IPS DF 4.7 (cell line): ENCODE measurements around the gene ADGRV1.
"Not testable (repeated sequence)": the region's sequence is repeated elsewhere in the genome, so short reads cannot be mapped to it uniquely, and the experiment has no call there.

Experiments used
- DNase-seq: peaks from one replicate; pipeline ENCODE4 v3.0.0-alpha.2; 2013; ENCODE audit warnings: low spot score; ENCODE audit errors: extremely low read depth

Gene ADGRV1

DNA sequence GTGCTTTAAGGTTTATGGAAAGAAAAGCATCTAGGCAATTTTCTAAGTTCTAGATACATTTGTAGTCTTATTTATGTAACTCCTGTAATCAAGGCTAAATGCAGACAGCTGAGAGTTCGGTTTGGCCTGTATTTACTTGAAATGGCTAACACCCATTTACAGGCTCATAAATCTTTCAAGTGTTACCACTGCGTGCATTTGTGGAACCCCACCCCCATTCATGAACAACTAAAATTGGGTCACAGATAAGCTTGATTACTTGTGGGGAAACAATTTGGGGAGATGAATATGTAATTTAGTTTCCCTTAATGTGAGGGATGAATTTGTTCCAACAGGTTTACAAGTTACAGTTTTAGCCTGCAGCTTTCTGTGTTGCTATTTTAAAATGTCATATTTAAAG, 463.9 kb downstream of the ADGRV1 start:
- no peak for DNase-seq

DNA sequence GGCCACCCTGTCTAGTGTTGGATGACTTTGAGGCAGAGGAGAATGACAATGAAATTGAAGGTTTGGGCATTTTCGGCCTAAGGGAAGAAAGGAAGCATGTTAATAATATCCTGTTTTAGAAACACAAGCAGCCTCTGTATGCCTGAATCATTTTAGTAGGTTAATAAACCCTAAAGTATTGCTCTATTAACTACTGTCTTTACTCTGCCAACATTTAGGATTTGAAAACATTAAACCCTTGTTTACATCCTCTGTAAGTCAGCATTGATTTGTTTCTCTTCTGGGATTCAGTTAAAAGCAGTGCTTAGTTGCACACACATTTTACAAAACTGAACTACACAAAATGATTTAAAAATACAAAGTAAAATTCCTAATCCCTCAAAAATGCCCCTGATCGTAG, 465.6 kb downstream of the ADGRV1 start:
- no peak for DNase-seq

DNA sequence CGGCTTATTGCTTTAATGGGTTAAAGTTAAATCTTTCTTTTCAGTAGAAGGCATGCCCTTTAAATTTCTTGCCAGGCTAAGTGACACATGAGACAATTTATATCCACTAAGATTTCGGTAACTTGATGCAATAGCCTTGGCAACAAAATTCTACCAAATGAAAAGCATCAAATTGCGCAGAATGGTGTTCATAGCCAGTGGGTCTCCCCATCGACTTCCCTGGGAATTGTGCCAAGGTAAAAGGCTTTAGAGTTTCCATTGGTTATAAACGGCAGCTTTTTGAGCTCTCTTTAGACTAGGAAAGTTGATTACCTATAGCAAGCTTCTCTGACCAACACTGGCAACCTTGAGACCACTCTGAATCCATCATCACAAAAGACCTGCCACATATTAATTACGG, 466.1 kb downstream of the ADGRV1 start:
- no peak for DNase-seq

DNA sequence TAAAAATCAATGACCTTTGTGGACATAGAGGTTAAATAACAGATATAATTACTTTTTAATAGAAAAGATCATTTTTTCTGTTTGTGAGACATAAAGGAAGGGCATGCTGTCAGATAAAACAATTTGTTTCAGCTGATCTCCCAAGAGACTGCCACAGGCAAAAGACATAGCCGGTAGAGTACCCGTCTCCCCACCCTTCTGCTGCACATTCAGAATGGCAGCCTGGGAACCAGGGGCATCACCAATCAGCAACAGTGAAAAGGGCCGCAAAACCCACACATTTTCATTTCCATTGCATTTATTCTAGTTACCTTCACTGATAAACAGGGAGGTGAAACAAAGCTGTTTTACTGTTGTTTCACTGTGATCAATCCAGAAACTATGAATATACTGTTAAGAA, 466.9 kb downstream of the ADGRV1 start:
- DNase-seq = no peak

DNA sequence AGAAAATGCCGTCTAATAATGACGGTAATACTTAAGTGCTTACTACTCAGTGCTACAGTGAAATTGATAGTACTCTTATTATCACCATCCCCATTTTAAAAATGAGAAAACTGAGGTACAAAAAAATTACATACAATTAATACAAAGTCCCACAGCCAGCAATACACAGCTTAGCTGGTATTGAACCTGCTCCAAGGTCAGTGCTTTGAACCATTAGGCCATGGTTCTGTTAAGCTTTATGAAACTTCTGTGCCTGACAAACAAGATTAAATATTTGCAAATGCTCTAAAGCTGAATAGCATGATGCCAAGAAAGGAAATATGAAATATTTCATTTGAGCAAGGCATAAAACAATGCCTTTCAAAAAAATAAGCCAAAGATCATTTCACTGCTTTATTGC, 467.4 kb downstream of the ADGRV1 start:
- no peak for DNase-seq

DNA sequence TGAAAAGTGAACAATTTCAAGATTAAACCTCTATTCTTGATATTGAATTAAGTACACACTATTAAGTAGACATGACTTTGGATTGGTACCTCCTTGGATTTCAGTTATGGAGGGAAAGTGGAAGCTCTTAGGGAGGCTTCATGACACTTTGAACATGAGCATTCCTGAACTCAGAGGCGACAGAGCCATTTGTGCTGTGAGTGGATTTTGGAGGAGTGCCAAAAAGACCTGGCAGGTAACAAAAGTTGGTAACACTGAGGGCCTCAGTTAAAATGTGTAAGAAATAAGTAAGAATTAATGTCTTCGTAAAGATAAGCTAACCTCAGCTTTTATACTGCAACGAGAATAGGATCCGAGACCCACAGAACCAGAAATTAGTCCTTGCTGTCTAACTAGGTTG, 467.9 kb downstream of the ADGRV1 start:
- DNase-seq = no peak

DNA sequence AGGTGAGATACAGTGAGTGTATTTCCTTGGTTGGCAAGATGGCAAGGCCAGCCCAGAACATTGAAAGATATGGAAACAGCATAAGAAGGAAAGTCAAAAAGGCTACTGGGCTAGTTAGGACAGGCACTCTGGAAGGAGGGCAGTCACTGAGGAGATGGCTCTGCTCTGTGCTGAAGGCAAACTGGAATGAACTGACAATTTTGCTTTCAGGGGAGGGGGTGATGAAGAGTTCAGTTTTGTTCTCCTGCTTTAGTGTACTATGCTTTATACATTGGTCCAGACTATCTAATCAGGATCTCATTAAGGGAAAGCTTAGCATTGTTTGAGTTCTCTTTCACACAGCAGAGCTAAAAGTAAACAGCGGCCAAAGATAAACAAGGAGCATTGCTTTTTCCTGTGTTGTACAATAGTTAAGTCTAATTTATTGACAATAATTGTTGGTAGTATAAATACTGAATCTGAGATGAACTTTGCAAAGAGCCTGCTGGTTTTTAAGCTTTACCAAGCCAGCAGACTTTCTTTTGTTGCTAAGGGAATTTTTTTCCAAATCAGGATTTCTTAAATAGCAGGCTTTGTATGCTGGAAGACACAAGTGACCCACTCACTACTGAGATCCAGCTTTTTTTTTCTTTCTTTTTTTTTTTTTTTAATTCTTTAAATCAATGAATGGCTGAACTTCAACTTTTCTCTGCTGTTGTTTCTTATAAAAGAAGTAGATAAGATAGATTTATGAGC, 469.0 kb downstream of the ADGRV1 start:
- no peak for DNase-seq

DNA sequence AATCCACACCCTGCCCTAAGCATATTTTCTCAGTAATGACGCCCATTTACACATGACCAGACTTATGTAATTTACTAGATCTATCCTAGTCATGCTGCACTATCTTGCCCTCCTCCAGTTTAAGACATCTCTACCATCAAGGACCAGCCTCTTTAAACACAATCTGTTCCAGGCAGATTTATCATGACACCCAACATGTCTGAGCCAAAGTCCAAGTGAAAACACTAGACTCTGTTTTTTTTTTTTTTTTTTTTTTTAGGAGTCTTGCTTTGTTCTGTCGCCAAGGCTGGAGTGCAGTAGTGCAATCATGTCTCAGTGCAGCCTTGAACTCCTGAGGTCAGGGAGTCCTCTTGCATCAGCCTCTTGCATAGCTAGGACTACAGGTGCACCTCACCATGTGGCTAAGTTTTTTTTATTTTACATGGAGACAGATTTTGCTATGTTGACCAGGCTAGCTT, 469.9 kb downstream of the ADGRV1 start:
- no peak for DNase-seq

DNA sequence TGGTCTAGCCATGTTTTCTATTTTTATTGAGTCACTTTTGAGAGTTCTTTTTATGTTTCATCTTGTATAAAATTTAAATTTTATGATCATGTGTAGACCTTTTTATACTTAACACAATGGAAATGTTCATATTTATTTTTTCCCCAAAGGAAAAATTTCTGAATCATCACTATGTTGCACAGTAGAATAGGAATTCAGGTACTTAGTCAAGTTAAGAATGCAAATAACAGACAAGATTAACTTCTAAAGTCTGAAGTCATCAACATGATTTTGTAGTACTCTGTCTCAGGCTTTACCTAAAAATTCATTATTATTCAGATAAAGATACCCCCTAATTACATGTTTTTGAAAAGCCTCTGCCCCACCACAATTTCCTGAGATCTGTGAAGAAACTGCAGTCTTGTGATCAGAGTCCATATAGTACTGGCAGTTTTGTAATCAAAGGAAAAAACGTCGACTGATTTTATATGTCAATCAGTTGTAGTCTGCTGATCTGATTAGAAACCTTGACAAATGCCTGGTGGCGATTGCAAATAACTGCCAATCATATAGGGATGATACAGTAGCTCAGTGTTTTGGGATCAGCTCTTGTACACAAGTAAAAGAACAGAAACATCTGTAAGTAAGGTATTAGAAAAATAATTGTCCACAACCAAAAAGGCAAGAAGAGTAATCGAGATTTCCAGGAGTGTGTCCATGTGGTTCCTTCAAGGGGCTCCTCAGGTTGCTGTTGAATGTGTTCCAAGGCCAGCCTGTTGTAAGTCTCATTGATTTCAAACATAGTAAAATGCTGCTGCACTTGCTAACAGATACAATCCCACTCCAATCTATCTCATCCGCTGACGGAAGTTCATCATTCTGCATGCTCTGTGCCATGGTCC, 472.2 kb downstream of the ADGRV1 start:
- DNase-seq = no peak

DNA sequence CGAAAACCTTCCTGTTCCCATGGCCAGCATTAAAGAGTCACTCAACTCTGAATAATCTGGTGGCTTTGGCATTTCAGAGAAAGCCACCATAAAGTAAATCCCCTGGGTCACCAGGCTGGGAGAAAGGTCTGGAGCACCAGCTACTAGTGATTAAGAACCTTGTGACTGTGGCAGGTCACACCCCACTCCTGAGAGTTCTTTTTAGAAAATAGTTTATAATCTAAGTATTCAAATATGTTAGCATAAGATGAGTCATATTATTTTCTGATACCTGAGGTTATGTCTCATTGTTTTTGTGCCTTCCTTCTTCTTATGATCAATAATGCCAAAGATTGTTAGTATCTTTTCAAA, 472.8 kb downstream of the ADGRV1 start:
- no peak for DNase-seq

DNA sequence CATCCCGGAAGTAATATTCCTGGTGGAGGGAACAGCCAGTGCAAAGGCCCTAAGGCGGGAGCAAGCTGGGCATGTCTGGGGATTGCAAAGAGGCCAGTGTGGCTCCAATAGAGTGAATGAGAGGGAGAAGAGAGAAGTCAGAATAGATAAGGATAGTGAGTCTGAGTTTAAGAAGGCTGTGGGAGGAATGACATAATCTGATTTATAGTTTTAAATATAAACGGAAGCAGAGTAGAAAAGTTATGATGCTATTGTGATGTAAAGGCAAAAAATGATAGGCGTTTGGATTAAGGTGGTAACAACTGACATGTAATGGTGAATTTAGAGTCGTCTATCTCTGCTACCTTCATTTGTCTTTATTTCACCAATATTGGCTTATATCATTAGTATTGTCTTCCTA, 473.5 kb downstream of the ADGRV1 start:
- no peak for DNase-seq

DNA sequence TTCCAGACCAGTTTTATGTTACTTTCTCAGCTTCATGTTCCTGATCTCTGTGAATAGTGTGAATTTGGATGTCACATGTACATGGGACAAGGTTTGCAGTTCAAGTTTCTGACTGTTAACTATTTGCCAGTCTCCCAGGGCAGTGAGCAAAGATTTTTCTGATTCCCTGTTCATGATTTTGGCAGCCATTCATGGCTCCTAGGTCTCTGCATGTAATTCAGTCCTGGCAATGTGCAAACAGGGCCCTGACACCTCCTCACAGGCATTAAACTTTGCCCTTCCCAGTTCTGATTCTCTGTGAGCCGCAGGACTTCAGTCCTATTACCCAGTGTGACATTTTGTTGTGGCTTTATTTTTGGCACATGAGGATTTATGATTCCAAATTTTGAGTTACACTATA, 474.8 kb downstream of the ADGRV1 start:
- DNase-seq = no peak

DNA sequence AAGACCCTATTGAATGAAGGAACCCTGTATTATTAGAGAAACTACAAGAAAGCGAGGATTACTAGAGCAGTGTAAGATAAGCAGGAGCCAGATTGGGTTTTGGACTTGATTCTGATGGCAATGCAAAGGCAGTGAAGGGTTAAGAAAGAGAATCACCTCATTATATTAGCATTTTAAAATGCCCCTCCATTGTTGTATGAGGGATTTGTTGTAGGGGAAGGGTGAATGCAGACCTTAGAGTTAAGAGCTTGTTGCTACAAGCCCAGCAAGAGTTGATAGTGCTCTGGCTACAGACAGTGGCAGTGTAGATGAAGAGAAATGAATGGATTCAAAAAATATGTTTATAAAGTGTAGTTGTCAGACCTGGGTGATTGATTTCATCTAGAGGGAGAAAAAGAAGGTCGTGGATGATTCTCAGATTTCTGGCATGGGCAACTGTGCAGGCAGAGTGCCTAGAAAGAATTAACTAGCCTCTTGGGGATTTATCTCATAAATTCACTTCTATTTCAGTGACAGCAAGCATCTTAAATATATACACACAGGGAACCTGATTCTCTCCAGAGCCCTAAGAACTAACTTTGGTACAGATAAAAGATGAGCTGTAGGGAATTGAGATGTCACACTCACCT, 479.7 kb downstream of the ADGRV1 start:
- DNase-seq = no peak

DNA sequence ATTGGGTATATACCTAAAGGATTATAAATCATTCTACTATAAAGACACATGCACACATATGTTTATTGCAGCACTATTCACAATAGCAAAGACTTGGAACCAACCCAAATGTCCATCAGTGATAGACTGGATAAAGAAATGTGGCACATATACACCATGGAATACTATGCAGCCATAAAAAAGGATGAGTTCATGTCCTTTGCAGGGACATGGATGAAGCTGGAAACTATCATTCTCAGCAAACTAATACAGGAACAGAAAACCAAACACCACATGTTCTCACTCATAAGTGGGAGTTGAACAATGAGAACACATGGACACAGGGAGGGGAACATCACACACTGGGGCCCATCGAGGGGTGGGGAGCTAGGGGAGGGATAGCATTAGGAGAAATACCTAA, 482.5 kb downstream of the ADGRV1 start:
- not testable (repeated sequence) for DNase-seq

DNA sequence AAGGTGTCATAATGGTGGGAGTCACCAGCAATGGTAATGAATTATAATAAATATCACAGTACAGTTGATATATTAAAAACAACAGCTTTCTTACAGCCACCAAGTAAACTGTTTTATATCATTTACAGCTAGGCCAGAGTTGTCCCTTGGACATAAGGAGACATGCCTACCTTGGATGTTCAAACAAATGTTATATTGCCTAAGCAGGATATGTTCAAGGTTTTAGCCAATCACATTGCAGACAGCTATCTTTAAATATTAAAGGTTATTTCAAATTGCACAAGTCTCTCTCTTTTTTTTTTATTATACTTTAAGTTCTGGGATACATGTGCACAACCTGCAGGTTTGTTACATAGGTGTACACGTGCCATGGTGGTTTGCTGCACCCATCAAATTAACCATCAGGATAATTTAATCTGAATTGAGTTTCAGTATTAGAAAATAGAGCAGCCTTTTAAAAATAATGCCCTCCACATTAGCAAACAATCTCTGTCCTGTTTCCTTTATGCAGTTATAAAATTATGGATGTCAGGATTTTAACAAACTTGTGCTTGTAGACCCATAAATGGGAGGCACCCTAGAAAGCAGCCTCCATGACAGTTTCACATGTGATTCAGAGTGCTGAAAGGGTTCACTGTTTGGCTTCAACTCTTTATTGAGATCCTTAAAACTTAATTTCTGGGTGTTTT, 483.8 kb downstream of the ADGRV1 start:
- no peak for DNase-seq

DNA sequence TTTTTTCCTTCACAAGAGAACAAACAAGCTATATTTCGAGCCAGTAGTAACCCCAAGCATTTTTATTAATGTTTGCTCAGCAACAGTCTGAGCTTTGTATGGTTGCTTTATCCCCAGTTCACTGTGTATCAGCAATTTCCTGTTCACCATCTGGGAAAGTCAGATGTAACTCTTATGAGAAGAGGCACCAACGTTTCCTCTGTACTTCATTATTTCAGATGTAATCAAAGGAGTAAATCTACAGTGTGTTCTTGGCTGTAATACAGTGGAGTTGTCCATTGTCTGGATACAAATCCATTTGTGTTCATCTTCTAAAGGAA, 484.3 kb downstream of the ADGRV1 start:
- no peak for DNase-seq

DNA sequence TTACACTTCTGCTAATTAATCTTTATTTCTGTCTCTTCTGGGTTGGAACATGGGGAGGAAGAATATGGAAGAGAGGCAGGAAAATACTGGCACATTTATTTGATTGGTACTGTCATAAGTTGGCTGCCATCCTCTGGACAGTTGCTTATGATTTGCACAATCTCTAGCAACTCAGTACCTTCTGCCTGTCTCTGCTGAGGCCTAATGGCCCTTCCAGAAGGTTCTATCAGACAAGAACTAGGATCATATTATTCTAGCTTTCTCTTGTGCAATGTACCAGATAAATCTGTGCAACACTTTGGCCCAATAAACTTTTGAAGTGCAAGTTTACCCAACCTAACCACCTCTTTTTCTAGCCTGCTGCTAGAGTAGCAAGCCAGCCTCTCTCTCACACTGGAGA, 489.5 kb downstream of the ADGRV1 start:
- DNase-seq = no peak

DNA sequence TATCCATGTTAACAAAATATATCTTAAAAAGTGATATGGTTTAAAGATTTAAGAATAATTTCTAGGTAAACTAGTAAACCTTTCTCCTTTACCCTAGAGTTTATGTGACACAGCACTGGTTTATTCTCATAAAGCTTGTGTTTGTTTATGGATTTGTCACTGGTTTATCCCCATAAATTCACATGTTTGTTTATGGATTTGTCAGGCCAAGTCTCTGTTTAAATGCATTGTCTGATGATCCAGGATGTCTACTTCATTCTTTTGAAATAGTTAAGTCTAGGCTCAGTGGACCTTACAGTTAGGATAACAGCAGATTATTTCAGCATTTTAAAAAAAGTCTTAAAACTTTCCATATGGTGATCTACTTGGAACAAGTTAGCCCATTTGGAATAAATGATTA, 490.5 kb downstream of the ADGRV1 start:
- no peak for DNase-seq

DNA sequence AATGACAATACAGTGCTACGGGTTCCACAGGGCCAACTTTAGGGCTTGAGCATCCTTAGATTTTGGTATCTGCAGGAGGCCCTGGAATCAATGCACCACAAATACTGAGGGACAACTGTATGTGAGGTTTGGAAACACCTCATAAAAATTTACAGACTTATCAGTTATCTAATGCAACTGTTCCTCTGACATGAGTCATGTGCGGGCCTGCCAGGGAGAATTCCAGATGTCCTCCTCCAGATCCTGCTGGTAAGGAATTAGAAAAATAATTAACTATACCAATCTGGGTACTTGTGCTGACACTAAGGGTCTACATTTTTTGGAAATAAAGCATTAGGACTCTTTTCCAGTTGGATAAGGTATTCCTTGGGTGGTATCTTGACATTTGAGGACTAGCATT, 491.2 kb downstream of the ADGRV1 start:
- DNase-seq = no peak

DNA sequence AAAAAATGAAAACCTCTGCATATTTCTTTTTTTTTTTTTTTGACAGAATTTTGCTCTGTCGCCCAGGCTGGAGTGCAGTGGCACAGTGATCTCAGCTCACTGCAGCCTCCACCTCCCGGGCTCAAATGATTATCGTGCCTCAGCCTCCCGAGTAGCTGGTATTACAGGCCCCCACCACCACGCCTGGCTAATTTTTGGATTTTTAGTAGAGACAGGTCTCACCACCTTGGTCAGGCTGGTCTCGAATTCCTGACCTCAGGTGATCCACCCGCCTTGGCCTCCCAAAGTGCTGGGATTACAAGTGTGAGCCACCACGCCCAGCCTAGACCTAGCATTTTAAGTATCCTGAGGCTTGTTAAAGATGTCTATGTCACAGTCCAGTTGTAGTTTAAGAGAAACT, 493.8 kb downstream of the ADGRV1 start:
- DNase-seq = not testable (repeated sequence)

DNA sequence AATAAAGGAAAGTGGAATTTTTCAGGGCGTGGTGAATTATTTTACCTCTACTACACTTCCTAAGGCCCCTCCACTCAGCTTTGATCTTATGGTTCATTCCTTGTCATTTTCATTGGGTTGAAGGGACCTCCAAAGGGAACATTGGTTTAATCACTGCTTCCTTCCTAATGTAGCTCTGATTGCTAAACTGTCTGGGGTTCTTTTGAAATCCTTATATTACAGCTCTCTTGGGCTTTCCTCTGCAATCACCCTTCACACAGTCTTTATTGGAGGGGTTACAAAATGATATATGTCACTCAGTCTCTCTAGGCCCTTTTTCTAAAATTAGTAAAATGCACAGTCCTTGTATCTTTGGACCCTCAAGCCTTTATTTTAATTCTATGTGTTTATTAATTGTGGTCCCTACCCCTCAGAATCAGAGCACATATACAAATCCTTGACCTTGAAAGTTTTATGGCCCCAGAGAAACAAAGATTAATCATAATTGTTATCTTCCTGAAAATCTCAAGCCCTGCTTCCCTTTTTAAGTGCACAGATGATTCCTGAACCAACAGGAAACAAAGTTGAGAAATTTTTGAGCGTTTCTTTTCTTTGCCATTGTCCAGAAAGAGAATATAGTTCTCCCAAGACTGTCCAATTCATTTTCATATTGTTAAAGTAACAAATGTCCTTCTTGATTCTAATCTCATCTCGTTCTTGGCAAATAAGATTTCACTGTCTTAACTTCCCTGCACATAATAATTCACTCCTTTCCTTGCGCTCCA, 494.6 kb downstream of the ADGRV1 start:
- no peak for DNase-seq
